Prostate gland (tissue), 2 donors: ENCODE measurements around the gene THAP4. TPM values are rescaled to one million over a fixed set of nuclear protein-coding genes. Genes with fewer than 3 reads are reported as not detected.
A peak's percentile ranks its signal among the peaks of the same experiment; 100 is the strongest.

Experiments used
- DNase-seq: peaks from one replicate; pipeline ENCODE4 v3.0.0-alpha.2; 2019; ENCODE audit warnings: low spot score
- H3K27ac ChIP-seq, 2 donors: fragments of 200-600 bp; sonication (generic); 2 replicates each; pipeline ENCODE4 v1.5.1; 2017 to 2019
- H3K27me3 ChIP-seq: fragments of 200-600 bp; sonication (generic); replicated peaks from 2 replicates; pipeline ENCODE4 v1.5.1; 2019; ENCODE audit not compliant: insufficient read depth
- H3K36me3 ChIP-seq, 2 donors: fragments of 200-600 bp; sonication (generic); 1 replicate in 1 of 2; 2 replicates in 1 of 2; pipeline versions ENCODE4 v1.5.1 to v1.8.1; 2017 to 2019
- H3K4me1 ChIP-seq: fragments of 200-600 bp; sonication (generic); replicated peaks from 2 replicates; pipeline ENCODE4 v1.5.1; 2019
- H3K4me3 ChIP-seq, 2 donors: fragments of 200-600 bp; sonication (generic); 2 replicates each; pipeline ENCODE4 v1.5.1; 2017 to 2019
- H3K9me3 ChIP-seq: fragments of 200-600 bp; sonication (generic); 2 replicates; pipeline ENCODE4 v1.5.1; 2017
- CTCF ChIP-seq, 4 experiments: fragments of 200-600 bp in 2 of 4; fragments of 450-650 bp in 2 of 4; sonication (generic) in 2 of 4; IDR thresholded peaks; 1 replicate in 3 of 4; 2 replicates in 1 of 4; pipeline ENCODE4 v1.5.1; 2016 to 2019; ENCODE audit warnings: antibody characterized with exemption in 4 of 4, mild to moderate bottlenecking in 2 of 4, moderate library complexity in 2 of 4
- POLR2A ChIP-seq: fragments of 450-650 bp; IDR thresholded peaks from one replicate; pipeline ENCODE4 v1.6.1; 2016; ENCODE audit warnings: antibody characterized with exemption, mild to moderate bottlenecking
- POLR2AphosphoS5 ChIP-seq: sonication (generic); formaldehyde crosslinking; IDR thresholded peaks from one replicate; pipeline ENCODE4 v1.6.1; 2017; ENCODE audit warnings: antibody characterized with exemption
- WGBS: methylation state at CpG from one replicate; pipeline ENCODE4 v1.1.5; 2018; 5-methylcytosine and 5-hydroxymethylcytosine counted together
- intact Hi-C: fragments of 100-400 bp; cut with DNase I; formaldehyde crosslinking; loops from one replicate; pipeline ENCODE4 v1.14.2; 2022
- total RNA-seq, 2 donors: library from RNA; depleted of rRNA; stranded (reverse); fragments of >200 nt; gene quantifications; one replicate each; pipeline ENCODE4 v1.1.0, GENCODE V29; 2016

THAP4 gene
- total RNA-seq, 2 donors from 2014 or later = 60.8 to 92.9 TPM

DNA sequence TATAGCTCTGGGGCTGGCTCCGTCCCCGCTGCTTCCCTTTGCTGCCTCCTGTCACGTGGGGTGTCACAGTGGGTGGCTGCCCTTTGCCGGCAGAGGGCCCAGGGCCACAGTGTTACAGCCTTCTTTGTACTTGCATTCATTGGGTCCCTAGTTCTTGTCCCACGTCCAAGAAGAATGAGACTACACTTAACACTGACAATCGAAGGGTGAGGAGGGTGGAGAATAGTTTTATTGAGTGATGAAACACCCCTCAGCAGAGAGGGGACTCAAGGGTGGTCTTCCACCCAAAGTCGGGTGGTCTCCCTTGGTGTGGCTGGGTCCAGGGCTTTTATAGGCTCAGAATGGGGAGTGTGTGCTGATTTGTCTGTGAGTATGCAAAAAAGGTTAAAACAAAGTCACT lies 2.4 kb upstream of the THAP4 start:
- Histone ChIP-seq H3K27me3 (no peaks in the 10 kb centered on the region), H3K36me3 (no peaks in the 10 kb centered on the region), H3K4me1 (peaks cover 17% of the 10 kb centered on the region), H3K4me3 (no peak overlapping the region), H3K9me3 (no peaks in the 10 kb centered on the region), H3K27ac (no peak overlapping the region)
- intact Hi-C loops = loop anchor here (10.0 kb wide), 1 partner anchor 325 kb away; the partner anchor contains the start of genes HDLBP and SEPTIN2
- 94% methylated on average over 7 of the region's 7 CpGs for WGBS
- TF ChIP-seq CTCF (IDR thresholded peaks at IDR 0.05) = no peak
- no peak for TF ChIP-seq POLR2AphosphoS5
- TF ChIP-seq POLR2A = no peak
- no peak for DNase-seq

DNA sequence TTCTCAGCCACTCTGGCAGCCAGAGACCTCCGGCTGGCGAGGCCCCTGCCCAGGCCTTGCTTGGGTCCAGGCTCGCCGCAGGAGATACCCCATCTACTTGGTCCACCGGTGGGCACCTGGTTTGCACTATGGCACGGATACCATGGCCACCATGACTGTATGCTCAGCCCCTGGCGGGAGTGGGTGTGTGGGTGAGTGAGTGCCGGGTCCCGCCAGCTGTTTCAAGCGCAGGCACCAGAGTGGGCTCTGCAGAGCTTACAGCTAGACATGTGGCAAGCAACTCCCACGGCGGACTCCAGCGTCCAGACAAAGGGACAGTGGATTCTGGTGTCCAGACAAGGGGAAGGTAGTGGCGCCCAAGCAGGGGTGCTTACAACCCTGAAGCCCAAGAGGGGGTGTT lies 2.0 kb upstream of the THAP4 start:
- Histone ChIP-seq H3K36me3 (no peaks in the 10 kb centered on the region), H3K4me3 (no peak overlapping the region), H3K27me3 (no peaks in the 10 kb centered on the region), H3K27ac (no peak overlapping the region), H3K4me1 (peaks cover 17% of the 10 kb centered on the region), H3K9me3 (no peaks in the 10 kb centered on the region)
- 92% methylated on average over 14 of the region's 14 CpGs for WGBS
- no peak for DNase-seq
- no peak for TF ChIP-seq CTCF (IDR thresholded peaks at IDR 0.05)
- no peak for TF ChIP-seq POLR2A
- TF ChIP-seq POLR2AphosphoS5 = no peak
- intact Hi-C loops = loop anchor here (10.0 kb wide), 1 partner anchor 324 kb away; the partner anchor contains the start of genes HDLBP and SEPTIN2

- intact Hi-C loops = loop anchor here (2.0 to 10.0 kb wide), 2 partner anchors 281 to 323 kb away; partner anchors contain the start of genes FARP2, HDLBP and SEPTIN2
- H3K4me1 ChIP-seq = peaks cover 17% of the 10 kb centered on the region
- DNase-seq = no peak
These were observed 1.1 kb upstream of the THAP4 start for GRCh38 chr2:241637795-241638660.

GRCh38 chr2:241636182-241637017 lies 558 bp downstream of the THAP4 start:
- Histone ChIP-seq H3K36me3 (peaks cover 10 to 12% of the 10 kb centered on the region in 2 donors), H3K4me1 (peaks cover 17% of the 10 kb centered on the region), H3K27me3 (no peaks in the 10 kb centered on the region), H3K27ac (peak overlapping the region; percentile 99), H3K9me3 (no peaks in the 10 kb centered on the region), H3K4me3 (peak overlapping the region; percentile 96 to 100)
- intact Hi-C loops = loop anchor here (2.0 to 10.0 kb wide), 2 partner anchors 280 to 322 kb away; partner anchors contain the start of genes FARP2, HDLBP and SEPTIN2
- WGBS = under 1% methylated on average over 74 of the region's 97 CpGs
- no peak for DNase-seq
- TF ChIP-seq POLR2AphosphoS5 (no peak), CTCF (IDR thresholded peaks at IDR 0.05) (no peak), POLR2A (no peak)

More at GRCh38 chr2:241637795-241638660, 1.1 kb upstream of the THAP4 start:
- Histone ChIP-seq H3K36me3 (peaks cover 5 to 6% of the 10 kb centered on the region in 2 donors), H3K27ac (peak overlapping the region; percentile 99), H3K4me3 (peak overlapping the region; percentile 96 to 100), H3K27me3 (no peaks in the 10 kb centered on the region), H3K9me3 (no peaks in the 10 kb centered on the region)
- WGBS = under 1% methylated on average over 50 of the region's 67 CpGs
- TF ChIP-seq POLR2AphosphoS5 (no peak), POLR2A (no peak), CTCF (IDR thresholded peaks at IDR 0.05) (no peak)
